ENCODE results near the gene GORASP2. TPM values are rescaled to one million over a fixed set of nuclear protein-coding genes. Genes with fewer than 3 reads are reported as not detected.

The GORASP2 gene
- total RNA-seq, 4 donors from 2014 or later = 53.9 to 67.0 (median 56.3) TPM

DNA sequence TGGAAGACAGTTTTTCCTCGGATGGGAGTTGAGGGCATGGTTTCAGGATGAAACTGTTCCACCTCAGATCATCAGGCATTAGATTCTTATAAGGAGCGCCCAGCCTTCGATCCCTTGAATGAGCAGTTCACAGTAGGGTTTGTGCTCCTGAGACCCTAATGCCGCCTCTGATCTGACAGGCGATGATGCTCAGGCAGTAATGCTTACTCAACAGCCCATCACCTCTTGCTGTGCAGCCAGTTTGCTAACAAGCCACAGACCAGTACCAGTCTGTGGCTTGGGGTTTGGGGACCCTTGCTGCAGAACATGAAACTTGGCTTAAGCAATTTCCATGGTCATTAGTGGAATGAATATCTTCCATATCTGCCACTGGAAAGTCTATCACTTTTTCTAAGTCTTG, 56.4 kb downstream of the GORASP2 start:
- Histone ChIP-seq H3K4me1 (no peaks in the 10 kb centered on the region), H3K27me3 (no peaks in the 10 kb centered on the region), H3K9me3 (no peaks in the 10 kb centered on the region), H3K27ac (no peak overlapping the region), H3K4me3 (no peak overlapping the region), H3K36me3 (no peaks in the 10 kb centered on the region)
- TF ChIP-seq POLR2A (IDR thresholded peaks at IDR 0.05) = no peak
- TF ChIP-seq, protein P1, sequence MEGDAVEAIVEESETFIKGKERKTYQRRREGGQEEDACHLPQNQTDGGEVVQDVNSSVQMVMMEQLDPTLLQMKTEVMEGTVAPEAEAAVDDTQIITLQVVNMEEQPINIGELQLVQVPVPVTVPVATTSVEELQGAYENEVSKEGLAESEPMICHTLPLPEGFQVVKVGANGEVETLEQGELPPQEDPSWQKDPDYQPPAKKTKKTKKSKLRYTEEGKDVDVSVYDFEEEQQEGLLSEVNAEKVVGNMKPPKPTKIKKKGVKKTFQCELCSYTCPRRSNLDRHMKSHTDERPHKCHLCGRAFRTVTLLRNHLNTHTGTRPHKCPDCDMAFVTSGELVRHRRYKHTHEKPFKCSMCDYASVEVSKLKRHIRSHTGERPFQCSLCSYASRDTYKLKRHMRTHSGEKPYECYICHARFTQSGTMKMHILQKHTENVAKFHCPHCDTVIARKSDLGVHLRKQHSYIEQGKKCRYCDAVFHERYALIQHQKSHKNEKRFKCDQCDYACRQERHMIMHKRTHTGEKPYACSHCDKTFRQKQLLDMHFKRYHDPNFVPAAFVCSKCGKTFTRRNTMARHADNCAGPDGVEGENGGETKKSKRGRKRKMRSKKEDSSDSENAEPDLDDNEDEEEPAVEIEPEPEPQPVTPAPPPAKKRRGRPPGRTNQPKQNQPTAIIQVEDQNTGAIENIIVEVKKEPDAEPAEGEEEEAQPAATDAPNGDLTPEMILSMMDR (IDR thresholded peaks at IDR 0.05 in 4 of 5, conservative IDR thresholded peaks at IDR 0.05 in 1 of 5) = no peak
- DNase-seq (no peak), ATAC-seq (no peak)
- intact Hi-C loops (cut with DNase I; ENCODE audit: low total_unique reads) (no loop called here), in situ Hi-C loops (cut with MboI; ENCODE audit: low sequenced_read_pairs in 4 of 4) (loop anchor here in 1 of 4 donors (25.0 kb wide), 1 partner anchor 177 kb away; the partner anchor contains the start of gene TLK1)

DNA sequence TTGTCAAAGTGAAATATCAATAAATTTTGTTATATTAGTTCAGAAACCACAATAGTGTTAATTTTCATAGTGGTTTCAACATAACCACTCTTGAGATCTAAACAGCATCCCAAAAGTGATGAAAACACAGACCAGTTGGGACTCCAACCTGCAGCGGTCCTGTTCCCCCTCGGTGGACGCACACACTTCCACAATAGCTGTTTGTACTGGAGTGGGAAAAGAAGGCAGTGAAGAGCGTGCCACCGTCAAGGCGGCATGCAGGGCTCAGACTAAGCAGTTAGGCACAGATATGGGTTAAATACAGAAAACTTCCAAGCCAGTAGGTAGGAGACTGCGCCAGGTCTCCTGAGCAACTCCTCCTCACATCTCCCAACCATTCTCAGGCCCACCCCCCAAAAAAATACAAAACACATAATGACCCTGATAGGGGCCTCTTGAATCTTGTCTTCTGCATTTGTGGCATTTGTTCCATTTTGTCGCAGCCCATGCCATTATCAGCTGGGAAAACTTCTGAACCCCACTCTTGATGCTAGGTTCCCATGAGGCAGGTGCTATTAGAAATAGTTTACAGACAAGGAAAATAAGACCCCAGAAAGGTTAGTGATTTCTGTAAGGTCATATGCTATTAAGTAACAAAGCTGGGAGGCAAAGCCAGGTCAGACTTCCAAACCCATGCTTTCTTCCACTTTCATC, 57.7 kb downstream of the GORASP2 start:
- intact Hi-C loops (cut with DNase I; ENCODE audit: low total_unique reads) = no loop called here
- H3K4me3 ChIP-seq = no peak overlapping the region
- DNase-seq (no peak), ATAC-seq (no peak)
- H3K27ac ChIP-seq = no peak overlapping the region
- H3K36me3 ChIP-seq = no peaks in the 10 kb centered on the region
- H3K4me1 ChIP-seq = no peaks in the 10 kb centered on the region
- no peak for TF ChIP-seq POLR2A (IDR thresholded peaks at IDR 0.05)
- TF ChIP-seq, protein P1 (IDR thresholded peaks at IDR 0.05 in 4 of 5, conservative IDR thresholded peaks at IDR 0.05 in 1 of 5) = no peak
- in situ Hi-C loops (cut with MboI; ENCODE audit: low sequenced_read_pairs in 4 of 4) = loop anchor here in 1 of 4 donors (25.0 kb wide), 1 partner anchor 176 kb away; the partner anchor contains the start of gene TLK1
- H3K27me3 ChIP-seq = no peaks in the 10 kb centered on the region
- no peaks in the 10 kb centered on the region for H3K9me3 ChIP-seq

DNA sequence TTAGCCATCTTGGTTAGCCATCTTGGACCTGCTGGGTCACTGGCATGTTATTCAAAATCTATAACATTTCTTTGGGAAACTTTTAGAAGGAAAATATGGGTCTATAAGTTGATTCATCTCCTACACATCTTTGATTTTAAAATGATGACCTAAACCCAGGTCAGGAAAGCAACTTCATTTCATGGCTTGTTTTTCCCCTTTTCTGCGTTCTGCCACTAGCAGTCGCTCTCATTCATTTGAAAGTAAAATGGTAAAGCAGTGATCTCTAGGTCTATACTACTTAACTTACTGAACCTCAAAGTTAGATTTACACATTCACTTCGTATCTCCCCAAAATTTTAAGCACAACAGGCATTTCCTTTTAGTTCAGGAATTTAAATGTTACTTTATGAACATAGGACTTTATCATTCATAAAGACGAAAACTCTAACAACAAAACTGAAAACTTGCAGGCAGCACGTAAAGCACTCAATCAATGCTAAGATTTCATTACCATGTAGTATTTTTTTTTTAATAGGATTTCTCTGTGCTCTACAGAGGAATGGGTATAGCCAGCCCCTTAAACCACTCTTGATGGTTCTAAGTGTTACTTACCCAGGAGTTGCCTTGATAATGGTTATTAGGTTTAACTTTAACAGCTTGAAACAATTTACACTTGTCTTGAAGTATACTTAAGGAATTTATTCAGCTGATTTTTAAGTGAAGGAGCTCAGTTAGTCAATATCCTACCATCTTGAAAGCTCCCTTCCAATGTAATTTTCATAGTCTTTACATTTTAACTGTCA, 62.5 kb downstream of the GORASP2 start:
- intact Hi-C loops (cut with DNase I; ENCODE audit: low total_unique reads) = no loop called here
- no peaks in the 10 kb centered on the region for H3K9me3 ChIP-seq
- in situ Hi-C loops (cut with MboI; ENCODE audit: low sequenced_read_pairs in 4 of 4) = loop anchor here in 1 of 4 donors (25.0 kb wide), 1 partner anchor 171 kb away; the partner anchor contains the start of gene TLK1
- H3K36me3 ChIP-seq = peaks cover 0 to 32% of the 10 kb centered on the region in 2 donors
- H3K27me3 ChIP-seq = no peaks in the 10 kb centered on the region
- no peak overlapping the region for H3K27ac ChIP-seq
- DNase-seq (no peak), ATAC-seq (no peak)
- TF ChIP-seq POLR2A (IDR thresholded peaks at IDR 0.05) = no peak
- TF ChIP-seq, protein P1 (IDR thresholded peaks at IDR 0.05 in 4 of 5, conservative IDR thresholded peaks at IDR 0.05 in 1 of 5) = no peak
- no peak overlapping the region for H3K4me3 ChIP-seq
- H3K4me1 ChIP-seq = no peaks in the 10 kb centered on the region

DNA sequence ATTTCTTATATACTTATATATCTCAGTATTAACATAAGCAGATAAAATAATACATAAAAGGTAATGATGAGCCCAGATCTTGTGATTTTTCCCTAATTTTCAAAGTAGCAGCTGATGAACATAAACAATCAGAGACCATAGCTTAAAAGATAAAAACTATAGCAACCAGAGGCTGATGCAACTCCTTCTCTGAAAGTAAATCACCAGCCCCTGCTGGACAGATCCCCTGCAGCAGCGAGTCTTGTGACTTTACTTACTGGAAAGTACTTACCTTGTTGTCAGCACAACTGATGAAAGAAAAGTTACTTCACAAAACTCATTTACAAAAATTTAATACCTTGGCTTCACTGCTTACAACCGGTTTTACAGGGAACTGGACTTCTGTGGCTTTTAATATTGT, 67.3 kb downstream of the GORASP2 start:
- DNase-seq = no peak
- TF ChIP-seq POLR2A (IDR thresholded peaks at IDR 0.05) = no peak
- TF ChIP-seq, protein P1 (IDR thresholded peaks at IDR 0.05 in 4 of 5, conservative IDR thresholded peaks at IDR 0.05 in 1 of 5) = no peak
- no peaks in the 10 kb centered on the region for H3K4me1 ChIP-seq
- H3K4me3 ChIP-seq = no peak overlapping the region
- no peak for ATAC-seq
- in situ Hi-C loops (cut with MboI; ENCODE audit: low sequenced_read_pairs in 4 of 4) = loop anchor here in 1 of 4 donors (25.0 kb wide), 1 partner anchor 166 kb away; the partner anchor contains the start of gene TLK1
- H3K9me3 ChIP-seq = no peaks in the 10 kb centered on the region
- peaks cover 0 to 39% of the 10 kb centered on the region in 2 donors for H3K36me3 ChIP-seq
- H3K27ac ChIP-seq = no peak overlapping the region
- H3K27me3 ChIP-seq = no peaks in the 10 kb centered on the region
- intact Hi-C loops (cut with DNase I; ENCODE audit: low total_unique reads) = no loop called here

All from gastrocnemius medialis (tissue), 4 donors.